Astrocyte (in vitro differentiated cells and primary cell): ENCODE data around the gene LAMB1. TPM values are rescaled to one million over a fixed set of nuclear protein-coding genes. Genes with fewer than 3 reads are reported as not detected.
A peak's percentile ranks its signal among the peaks of the same experiment; 100 is the strongest.
"Not testable (repeated sequence)": the region's sequence is repeated elsewhere in the genome, so short reads cannot be mapped to it uniquely, and the experiment has no call there.

ENCODE experiments used
- DNase-seq: peaks from one replicate; pipeline ENCODE4 v3.0.0-alpha.2; 2010; ENCODE audit warnings: low read depth
- FAIRE-seq: peaks from 2 replicates; lab custom pipeline; 2011; peaks lifted over from hg19 to GRCh38; lab: Jason Lieb, UNC
- H2AFZ ChIP-seq: 2 replicates; pipeline ENCODE4 v1.6.0; 2012; ENCODE audit warnings: low read depth, low read length, inconsistent platforms
- H3K27ac ChIP-seq: 2 replicates; pipeline ENCODE4 v1.5.1; 2011; ENCODE audit warnings: low read depth, low read length, inconsistent platforms
- H3K27me3 ChIP-seq: 2 replicates; pipeline ENCODE4 v1.6.0; 2011; ENCODE audit warnings: low read length, inconsistent platforms; ENCODE audit not compliant: insufficient read depth
- H3K36me3 ChIP-seq: 2 replicates; pipeline ENCODE4 v1.5.1; 2011; ENCODE audit warnings: low read length, inconsistent platforms; ENCODE audit not compliant: insufficient read depth
- H3K4me1 ChIP-seq: 2 replicates; pipeline ENCODE4 v1.5.1; 2011; ENCODE audit warnings: low read length, inconsistent platforms; ENCODE audit not compliant: insufficient read depth
- H3K4me2 ChIP-seq: 2 replicates; pipeline ENCODE4 v1.6.0; 2012; ENCODE audit warnings: low read length, inconsistent platforms
- H3K4me3 ChIP-seq: 2 replicates; pipeline ENCODE4 v1.5.1; 2011; ENCODE audit warnings: low read depth, mild to moderate bottlenecking, low read length, inconsistent platforms; ENCODE audit not compliant: insufficient read depth
- H3K79me2 ChIP-seq: 2 replicates; pipeline ENCODE4 v1.6.0; 2012; ENCODE audit warnings: mild to moderate bottlenecking, low read length, inconsistent platforms; ENCODE audit not compliant: insufficient read depth
- H3K9ac ChIP-seq: 2 replicates; pipeline ENCODE4 v1.6.0; 2012; ENCODE audit warnings: mild to moderate bottlenecking, low read length, inconsistent platforms
- H3K9me3 ChIP-seq: 2 replicates; pipeline ENCODE4 v1.5.1; 2012; ENCODE audit warnings: low read depth, mild to moderate bottlenecking, low read length, inconsistent platforms; ENCODE audit not compliant: insufficient read depth
- H4K20me1 ChIP-seq: 2 replicates; pipeline ENCODE4 v1.6.0; 2012; ENCODE audit warnings: low read length, inconsistent platforms; ENCODE audit not compliant: insufficient read depth
- H3K27ac Mint-ChIP-seq: one replicate; pipeline ENCODE4 v1.8.0; 2021; ENCODE audit warnings: mild to moderate bottlenecking, mixed read lengths; ENCODE audit not compliant: unreplicated experiment
- H3K27me3 Mint-ChIP-seq: one replicate; pipeline ENCODE4 v1.8.0; 2021; ENCODE audit warnings: low read depth, mixed read lengths; ENCODE audit not compliant: unreplicated experiment
- H3K36me3 Mint-ChIP-seq: one replicate; pipeline ENCODE4 v1.8.0; 2021; ENCODE audit warnings: low read depth, mixed read lengths; ENCODE audit not compliant: unreplicated experiment
- H3K4me1 Mint-ChIP-seq: one replicate; pipeline ENCODE4 v1.8.0; 2021; ENCODE audit warnings: low read depth, mixed read lengths; ENCODE audit not compliant: unreplicated experiment
- H3K4me3 Mint-ChIP-seq: one replicate; pipeline ENCODE4 v1.8.0; 2021; ENCODE audit warnings: mild to moderate bottlenecking, moderate library complexity, mixed read lengths; ENCODE audit not compliant: unreplicated experiment
- H3K9me3 Mint-ChIP-seq: one replicate; pipeline ENCODE4 v1.8.0; 2021; ENCODE audit warnings: mild to moderate bottlenecking, mixed read lengths; ENCODE audit not compliant: unreplicated experiment
- EZH2 ChIP-seq: IDR thresholded peaks from 2 replicates; pipeline ENCODE4 v1.6.1; 2012; ENCODE audit warnings: mild to moderate bottlenecking, low read length, inconsistent platforms; ENCODE audit not compliant: insufficient read depth
- total RNA-seq: library from RNA; stranded (reverse); gene quantifications from 2 replicates; pipeline ENCODE4 v1.2.1, GENCODE V29; 2021
- TF ChIP-seq, protein P1 (sequence below): IDR thresholded peaks from 2 replicates; pipeline ENCODE4 v1.5.1; 2011; ENCODE audit warnings: low read depth, mild to moderate bottlenecking, inconsistent platforms, low read length, moderate library complexity; ENCODE audit not compliant: insufficient read depth

Gene LAMB1
- total RNA-seq, 1 donor from 2014 or later, result 403 TPM

DNA sequence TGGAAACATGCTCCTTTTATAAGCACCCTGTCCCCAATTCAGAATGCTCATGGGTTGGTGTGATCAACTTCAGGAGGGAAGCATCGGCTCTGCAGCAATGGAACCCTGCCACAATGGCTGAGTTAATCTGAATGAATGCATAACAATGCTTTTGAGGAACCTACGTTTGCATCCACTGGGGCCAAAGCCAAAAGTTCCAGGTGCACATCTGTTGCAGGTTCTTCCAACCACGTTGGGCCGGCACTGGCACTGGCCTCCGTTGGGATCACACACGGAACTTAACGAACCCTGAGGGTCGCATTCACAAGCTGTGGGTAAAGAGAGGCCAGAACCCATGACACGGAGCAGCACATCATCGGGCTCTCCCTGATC, 43.4 kb downstream of the LAMB1 start:
- H3K79me2 ChIP-seq, result peaks cover 53% of the 10 kb centered on the region
- H3K4me2 ChIP-seq, result no peak overlapping the region
- no peak for DNase-seq
- H3K36me3 ChIP-seq, result peaks cover 89% of the 10 kb centered on the region
- H3K9me3 ChIP-seq, result no peaks in the 10 kb centered on the region
- no peak overlapping the region for H3K9ac ChIP-seq
- H2AFZ ChIP-seq, result no peak overlapping the region
- no peaks in the 10 kb centered on the region for H3K27me3 ChIP-seq
- Mint-ChIP-seq H3K4me1 (peaks cover 14% of the 10 kb centered on the region), H3K9me3 (no peaks in the 10 kb centered on the region), H3K27me3 (no peaks in the 10 kb centered on the region), H3K27ac (peak overlapping the region; percentile 7), H3K36me3 (peaks cover 45% of the 10 kb centered on the region), H3K4me3 (no peak overlapping the region)
- H4K20me1 ChIP-seq, result peaks cover 72% of the 10 kb centered on the region
- H3K4me1 ChIP-seq, result peaks cover 11% of the 10 kb centered on the region
- no peak for TF ChIP-seq EZH2
- TF ChIP-seq, protein P1, sequence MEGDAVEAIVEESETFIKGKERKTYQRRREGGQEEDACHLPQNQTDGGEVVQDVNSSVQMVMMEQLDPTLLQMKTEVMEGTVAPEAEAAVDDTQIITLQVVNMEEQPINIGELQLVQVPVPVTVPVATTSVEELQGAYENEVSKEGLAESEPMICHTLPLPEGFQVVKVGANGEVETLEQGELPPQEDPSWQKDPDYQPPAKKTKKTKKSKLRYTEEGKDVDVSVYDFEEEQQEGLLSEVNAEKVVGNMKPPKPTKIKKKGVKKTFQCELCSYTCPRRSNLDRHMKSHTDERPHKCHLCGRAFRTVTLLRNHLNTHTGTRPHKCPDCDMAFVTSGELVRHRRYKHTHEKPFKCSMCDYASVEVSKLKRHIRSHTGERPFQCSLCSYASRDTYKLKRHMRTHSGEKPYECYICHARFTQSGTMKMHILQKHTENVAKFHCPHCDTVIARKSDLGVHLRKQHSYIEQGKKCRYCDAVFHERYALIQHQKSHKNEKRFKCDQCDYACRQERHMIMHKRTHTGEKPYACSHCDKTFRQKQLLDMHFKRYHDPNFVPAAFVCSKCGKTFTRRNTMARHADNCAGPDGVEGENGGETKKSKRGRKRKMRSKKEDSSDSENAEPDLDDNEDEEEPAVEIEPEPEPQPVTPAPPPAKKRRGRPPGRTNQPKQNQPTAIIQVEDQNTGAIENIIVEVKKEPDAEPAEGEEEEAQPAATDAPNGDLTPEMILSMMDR, result no peak
- no peak overlapping the region for H3K4me3 ChIP-seq
- FAIRE-seq, result no peak
- H3K27ac ChIP-seq, result no peak overlapping the region

DNA sequence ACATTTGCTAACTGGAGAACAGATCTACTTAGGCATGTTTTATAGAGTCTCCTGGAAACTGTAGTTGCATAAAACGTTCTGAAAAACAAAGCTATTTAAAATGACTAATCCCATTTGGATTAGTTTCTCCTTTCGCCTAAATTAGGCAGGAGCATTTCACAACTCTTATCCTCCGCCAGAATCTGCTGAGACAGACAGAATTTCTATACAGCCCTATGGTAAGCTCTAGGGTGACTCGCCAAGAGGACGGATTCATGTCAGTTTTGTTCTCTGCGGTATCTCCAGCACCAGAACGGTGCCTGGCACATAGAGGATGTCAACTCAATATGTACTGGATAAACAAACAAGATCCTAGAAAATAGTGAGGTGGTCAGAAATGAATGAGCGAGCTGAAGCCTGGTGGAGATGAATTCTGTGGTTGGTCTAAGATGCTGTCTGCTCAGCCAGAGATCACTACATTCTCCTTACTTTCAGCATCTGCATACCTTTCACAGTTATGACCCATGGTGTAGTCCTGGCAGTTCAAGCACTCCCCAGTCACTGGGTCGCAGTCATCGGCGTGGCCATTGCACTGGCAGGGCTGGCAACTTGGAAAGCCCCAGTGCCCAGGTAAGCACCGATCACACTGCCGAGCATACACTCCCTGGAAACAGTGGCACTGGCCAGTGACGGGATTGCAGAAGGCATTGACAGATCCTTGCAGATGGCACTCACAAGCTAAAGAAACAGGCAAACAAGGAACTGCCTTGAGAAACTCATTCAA, 44.0 kb downstream of the LAMB1 start:
- Histone ChIP-seq H3K36me3 (peaks cover 85% of the 10 kb centered on the region), H3K9ac (no peak overlapping the region), H4K20me1 (peaks cover 69% of the 10 kb centered on the region), H3K4me2 (no peak overlapping the region), H3K79me2 (peaks cover 47% of the 10 kb centered on the region), H3K4me1 (peaks cover 13% of the 10 kb centered on the region), H3K9me3 (no peaks in the 10 kb centered on the region), H3K27ac (no peak overlapping the region), H3K4me3 (no peak overlapping the region), H3K27me3 (no peaks in the 10 kb centered on the region), H2AFZ (no peak overlapping the region)
- peak overlapping the region; percentile 37 for H3K27ac Mint-ChIP-seq
- TF ChIP-seq EZH2, result no peak
- TF ChIP-seq, protein P1, result no peak
- FAIRE-seq (no peak), DNase-seq (peak; percentile 79)
- H3K4me1 Mint-ChIP-seq, result peaks cover 14% of the 10 kb centered on the region
- H3K27me3 Mint-ChIP-seq, result no peaks in the 10 kb centered on the region
- no peaks in the 10 kb centered on the region for H3K9me3 Mint-ChIP-seq
- peaks cover 40% of the 10 kb centered on the region for H3K36me3 Mint-ChIP-seq
- H3K4me3 Mint-ChIP-seq, result no peak overlapping the region

DNA sequence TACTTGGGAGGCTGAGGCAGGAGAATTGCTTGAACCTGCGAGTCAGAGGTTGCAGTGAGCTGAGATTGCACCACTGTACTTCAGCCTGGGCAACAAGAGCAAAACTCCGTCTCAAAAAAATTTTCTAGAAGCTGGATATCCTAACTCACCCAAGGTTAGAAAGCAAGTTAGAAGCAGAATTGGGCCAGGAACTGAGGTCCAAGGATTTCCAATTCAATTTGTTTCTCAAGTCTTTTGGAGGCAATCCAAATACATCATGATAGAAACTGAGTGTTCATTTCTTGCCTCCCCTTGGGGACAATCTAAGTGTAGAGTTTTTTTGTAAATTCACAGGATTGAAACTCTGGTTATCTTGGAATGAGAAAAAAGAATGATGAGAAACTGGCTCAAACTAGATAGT, 45.5 kb downstream of the LAMB1 start:
- H3K4me1 ChIP-seq, result peaks cover 27% of the 10 kb centered on the region
- H3K9me3 Mint-ChIP-seq, result no peaks in the 10 kb centered on the region
- no peak overlapping the region for H3K4me2 ChIP-seq
- no peak for FAIRE-seq
- H3K79me2 ChIP-seq, result peaks cover 42% of the 10 kb centered on the region
- no peak for TF ChIP-seq EZH2
- TF ChIP-seq, protein P1, result no peak
- H2AFZ ChIP-seq, result no peak overlapping the region
- H3K27me3 ChIP-seq, result no peaks in the 10 kb centered on the region
- H3K9ac ChIP-seq, result no peak overlapping the region
- H3K4me1 Mint-ChIP-seq, result peaks cover 25% of the 10 kb centered on the region
- no peak for DNase-seq
- peaks cover 53% of the 10 kb centered on the region for H3K36me3 Mint-ChIP-seq
- peaks cover 78% of the 10 kb centered on the region for H4K20me1 ChIP-seq
- H3K36me3 ChIP-seq, result peaks cover 84% of the 10 kb centered on the region
- H3K4me3 ChIP-seq, result no peak overlapping the region
- H3K4me3 Mint-ChIP-seq, result no peak overlapping the region
- no peak overlapping the region for H3K27ac ChIP-seq
- no peak overlapping the region for H3K27ac Mint-ChIP-seq
- H3K27me3 Mint-ChIP-seq, result no peaks in the 10 kb centered on the region
- no peaks in the 10 kb centered on the region for H3K9me3 ChIP-seq

DNA sequence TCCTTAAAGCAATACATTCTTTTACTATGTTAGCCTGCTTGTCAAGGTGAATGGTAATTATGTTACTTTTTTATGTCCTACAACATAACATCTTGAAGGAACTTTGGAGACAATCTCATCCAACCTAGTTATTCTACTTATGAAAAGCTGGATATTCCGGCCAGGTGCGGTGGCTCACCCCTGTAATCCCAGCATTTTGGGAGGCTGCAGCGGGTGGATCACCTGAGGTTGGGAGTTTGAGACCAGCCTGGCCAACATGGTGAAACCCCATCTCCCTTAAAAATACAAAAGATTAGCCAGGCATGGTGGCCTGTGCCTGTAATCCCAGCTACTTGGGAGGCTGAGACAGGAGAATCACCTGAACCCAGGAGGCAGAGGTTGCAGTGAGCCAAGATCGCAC, 46.0 kb downstream of the LAMB1 start:
- Histone ChIP-seq H3K4me1 (peaks cover 32% of the 10 kb centered on the region), H4K20me1 (peaks cover 80% of the 10 kb centered on the region), H3K79me2 (peaks cover 39% of the 10 kb centered on the region), H3K36me3 (peaks cover 86% of the 10 kb centered on the region)
- not testable (repeated sequence) for H3K27ac Mint-ChIP-seq, H3K27me3 ChIP-seq, H3K27me3 Mint-ChIP-seq, H3K9ac ChIP-seq, DNase-seq, H3K4me3 Mint-ChIP-seq, H3K27ac ChIP-seq, H3K9me3 Mint-ChIP-seq, H3K4me2 ChIP-seq, H2AFZ ChIP-seq, H3K4me3 ChIP-seq, H3K9me3 ChIP-seq, FAIRE-seq
- peaks cover 30% of the 10 kb centered on the region for H3K4me1 Mint-ChIP-seq
- peaks cover 51% of the 10 kb centered on the region for H3K36me3 Mint-ChIP-seq
